Hematopoietic multipotent progenitor cell (in vitro differentiated cells): ENCODE data around the gene SF3B4. TPM values are rescaled to one million over a fixed set of nuclear protein-coding genes. Genes with fewer than 3 reads are reported as not detected.
A peak's percentile ranks its signal among the peaks of the same experiment; 100 is the strongest.
"Not testable (repeated sequence)": the region's sequence is repeated elsewhere in the genome, so short reads cannot be mapped to it uniquely, and the experiment has no call there.

Source experiments
- DNase-seq, 3 donors: peaks; one replicate each; pipeline ENCODE4 v3.0.0-alpha.2; 2011 to 2015; ENCODE audit warnings: low read depth in 2 of 3, low spot score in 2 of 3
- total RNA-seq: library from RNA; depleted of rRNA; stranded (reverse); fragments of >200 nt; gene quantifications from one replicate; pipeline ENCODE4 v1.2.3, GENCODE V29; 2012

The SF3B4 gene, protein sequence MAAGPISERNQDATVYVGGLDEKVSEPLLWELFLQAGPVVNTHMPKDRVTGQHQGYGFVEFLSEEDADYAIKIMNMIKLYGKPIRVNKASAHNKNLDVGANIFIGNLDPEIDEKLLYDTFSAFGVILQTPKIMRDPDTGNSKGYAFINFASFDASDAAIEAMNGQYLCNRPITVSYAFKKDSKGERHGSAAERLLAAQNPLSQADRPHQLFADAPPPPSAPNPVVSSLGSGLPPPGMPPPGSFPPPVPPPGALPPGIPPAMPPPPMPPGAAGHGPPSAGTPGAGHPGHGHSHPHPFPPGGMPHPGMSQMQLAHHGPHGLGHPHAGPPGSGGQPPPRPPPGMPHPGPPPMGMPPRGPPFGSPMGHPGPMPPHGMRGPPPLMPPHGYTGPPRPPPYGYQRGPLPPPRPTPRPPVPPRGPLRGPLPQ
- total RNA-seq = 12.9 TPM

GRCh38 chr1:149927563-149928400 lies at the start of gene SF3B4:
Gene SF3B4 (minus strand): TSS chr1:149927803. CDS start chr1:149927759, 44 bp downstream.
- peak; percentile 86 to 96 (median 96) for DNase-seq

DNA sequence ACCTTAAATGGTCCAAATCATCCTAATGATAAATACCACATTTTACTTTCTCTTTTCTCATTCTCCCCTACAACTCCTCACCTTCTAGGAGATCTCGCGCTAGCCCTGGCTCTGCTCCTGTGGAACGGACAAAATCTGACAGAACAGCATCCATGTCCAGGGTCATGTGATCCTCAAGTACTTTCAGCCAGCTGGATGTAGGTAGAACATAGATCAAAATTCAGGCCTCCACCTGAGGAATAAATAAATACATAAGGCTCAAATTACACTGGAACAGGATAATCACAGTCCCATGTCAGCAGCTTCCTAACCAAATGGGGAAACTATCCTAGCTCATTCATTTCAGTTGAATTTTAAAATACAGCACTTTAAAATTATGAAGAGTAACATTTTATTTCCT lies 49.7 kb upstream of the SF3B4 start:
- no peak for DNase-seq

DNA sequence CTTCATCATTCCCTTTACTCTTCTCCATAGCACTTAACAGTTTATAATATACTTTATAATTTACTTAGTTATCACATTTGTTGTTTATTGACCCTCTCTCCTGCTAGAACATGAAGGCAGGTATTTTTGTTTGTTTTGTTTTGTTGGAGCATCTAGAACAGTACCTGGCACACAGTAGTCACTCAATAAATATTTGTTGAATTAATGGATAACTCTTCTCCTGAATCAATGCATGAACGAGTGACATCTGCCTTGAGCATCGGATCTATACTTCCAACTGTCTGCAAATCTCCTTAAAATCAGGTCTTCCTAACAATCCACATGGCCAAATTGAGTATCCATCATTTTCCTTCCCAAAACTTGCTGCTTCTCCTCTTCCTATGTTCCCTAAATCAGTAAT lies 44.9 kb upstream of the SF3B4 start:
- no peak for DNase-seq

- DNase-seq = no peak
These were observed 40.0 kb upstream of the SF3B4 start for GRCh38 chr1:149967646-149968045.

DNA sequence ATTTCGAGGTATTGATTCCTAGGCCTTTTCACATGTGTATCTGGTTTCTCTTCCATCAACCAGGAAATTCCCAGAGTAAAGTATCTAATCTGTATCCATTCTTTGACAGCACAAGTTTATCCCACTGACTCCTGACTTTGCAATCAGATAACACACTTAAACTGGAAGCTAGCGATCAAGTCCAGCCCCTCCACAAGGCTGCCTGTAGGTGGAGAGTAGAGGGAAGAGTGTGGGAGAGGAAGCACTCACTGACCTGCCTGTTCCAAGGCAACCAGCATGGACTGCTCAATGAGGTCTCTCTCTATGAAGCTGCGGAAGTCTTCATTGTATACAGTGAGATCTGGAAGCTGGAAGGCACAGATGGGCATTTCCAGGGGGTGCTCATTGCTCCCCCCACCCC lies 39.4 kb upstream of the SF3B4 start:
- DNase-seq = no peak

DNA sequence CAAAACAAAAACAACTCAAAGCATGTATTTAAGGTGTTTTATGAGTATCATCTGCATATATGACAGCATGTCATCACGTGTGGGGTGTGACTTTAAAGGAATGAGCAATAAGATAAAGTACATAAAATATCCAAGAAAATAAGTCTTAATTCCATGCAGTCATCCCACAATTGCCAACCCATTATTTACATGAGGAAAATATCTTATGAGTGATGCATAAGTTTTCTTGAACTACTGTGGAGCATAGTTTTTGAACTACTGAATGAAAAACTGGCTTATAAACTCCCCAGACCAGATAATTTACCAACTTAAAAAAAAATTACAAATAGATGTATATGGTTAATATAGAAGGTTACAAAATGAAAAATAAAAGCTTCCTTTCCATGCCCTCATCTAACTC lies 38.8 kb upstream of the SF3B4 start:
- DNase-seq = no peak

DNA sequence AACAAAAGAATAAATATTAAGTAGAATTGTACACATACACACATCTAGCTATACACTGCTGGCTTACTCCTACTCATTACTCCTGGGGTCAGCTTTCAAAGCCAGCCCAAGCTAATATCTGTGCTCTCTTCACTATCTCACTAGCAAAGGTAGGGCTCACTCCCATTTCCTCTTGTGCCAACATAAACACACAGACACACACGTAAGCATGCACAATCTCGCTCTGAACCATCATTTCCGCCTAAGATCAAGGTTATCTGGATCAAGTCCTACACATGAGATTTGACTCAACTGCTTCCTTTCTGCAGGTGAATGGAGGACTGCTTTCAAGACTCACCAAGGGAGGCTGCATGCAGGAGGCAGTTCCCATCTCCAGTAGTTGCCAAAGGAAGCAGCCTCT lies 37.8 kb upstream of the SF3B4 start:
- DNase-seq = no peak

DNA sequence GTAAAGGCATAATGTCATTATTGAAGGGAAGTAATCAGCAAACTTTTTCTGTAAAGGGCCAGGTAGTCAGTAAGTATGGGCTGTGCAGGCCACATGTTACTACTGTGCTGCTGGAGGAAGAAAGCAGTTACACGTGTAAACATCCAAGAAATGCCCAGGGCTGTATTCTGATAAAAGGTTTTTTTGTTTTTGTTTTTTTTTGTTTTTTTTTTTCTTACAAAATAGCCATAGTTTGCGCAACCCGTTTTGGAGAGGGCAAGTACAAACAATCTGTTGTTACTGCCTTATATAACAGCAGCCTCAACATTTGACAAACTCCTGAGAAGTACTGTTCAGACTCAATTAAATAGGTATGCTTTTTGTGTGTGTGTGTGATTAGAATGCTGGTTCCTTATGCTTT lies 35.8 kb upstream of the SF3B4 start:
- DNase-seq = no peak

DNA sequence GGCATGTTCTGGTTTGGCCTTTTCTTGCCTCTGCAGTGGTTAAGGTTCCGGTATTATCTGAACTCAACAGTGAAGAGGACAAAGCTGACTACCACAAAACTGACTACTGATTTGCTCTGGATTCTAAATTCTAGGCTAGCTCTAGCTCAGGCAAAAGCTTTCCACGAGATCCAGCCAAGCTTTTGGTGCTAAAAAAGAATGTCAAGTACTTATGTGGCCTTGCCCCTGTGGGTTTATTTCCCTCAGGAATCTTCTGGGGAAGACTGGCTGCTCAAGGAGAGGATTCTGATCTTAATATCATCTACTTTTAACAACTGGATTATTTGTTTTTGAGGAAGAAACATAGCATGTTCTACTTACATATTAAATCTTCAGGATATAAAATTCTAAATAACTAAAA lies 35.1 kb upstream of the SF3B4 start:
- no peak for DNase-seq

DNA sequence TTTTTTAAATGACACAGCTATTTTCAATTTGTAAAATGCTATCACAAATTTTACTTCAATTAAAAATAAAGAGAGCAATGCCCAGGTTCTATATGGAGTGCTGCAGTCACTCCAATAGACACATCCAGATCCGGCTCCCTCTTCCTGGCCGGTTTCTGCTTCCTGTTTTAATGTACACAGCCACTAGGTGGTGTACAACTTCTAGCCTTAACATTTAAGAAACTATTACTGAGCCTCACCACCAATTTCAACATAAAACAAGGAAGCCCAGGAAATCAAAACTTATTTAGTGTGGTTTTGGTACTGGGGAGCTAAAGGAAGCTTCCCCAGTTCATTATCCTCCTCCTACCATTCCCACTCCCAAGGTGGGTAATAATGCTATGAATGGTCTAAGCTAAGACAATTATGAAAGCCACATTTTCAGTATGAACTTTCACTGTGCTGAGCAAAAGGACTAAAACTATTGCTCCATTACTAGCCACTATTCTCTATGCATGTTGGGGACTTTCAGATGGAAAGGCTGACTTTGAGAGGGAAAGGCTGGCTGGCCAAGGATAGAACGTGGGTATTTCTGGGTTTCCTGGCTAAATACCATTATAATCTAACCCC lies 34.5 kb upstream of the SF3B4 start:
- DNase-seq = peak; percentile 31 to 77 (median 61)

DNA sequence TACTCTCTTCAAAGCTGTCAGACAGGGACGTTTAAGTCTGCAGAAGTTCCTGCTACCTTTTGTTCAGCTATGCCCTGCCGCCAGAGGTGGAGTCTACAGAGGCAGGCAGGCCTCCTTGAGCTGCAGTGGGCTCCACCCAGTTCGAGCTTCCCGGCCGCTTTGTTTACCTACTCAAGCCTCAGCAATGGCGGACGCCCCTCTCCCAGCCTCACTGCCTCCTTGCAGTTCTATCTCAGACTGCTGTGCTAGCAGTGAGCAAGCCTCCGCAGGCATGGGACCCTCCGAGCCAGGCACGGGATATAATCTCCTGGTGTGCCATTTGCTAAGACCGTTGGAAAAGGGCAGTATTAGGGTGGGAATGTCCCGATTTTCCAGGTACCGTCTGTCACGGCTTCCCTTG lies 29.9 kb upstream of the SF3B4 start:
- not testable (repeated sequence) for DNase-seq

DNA sequence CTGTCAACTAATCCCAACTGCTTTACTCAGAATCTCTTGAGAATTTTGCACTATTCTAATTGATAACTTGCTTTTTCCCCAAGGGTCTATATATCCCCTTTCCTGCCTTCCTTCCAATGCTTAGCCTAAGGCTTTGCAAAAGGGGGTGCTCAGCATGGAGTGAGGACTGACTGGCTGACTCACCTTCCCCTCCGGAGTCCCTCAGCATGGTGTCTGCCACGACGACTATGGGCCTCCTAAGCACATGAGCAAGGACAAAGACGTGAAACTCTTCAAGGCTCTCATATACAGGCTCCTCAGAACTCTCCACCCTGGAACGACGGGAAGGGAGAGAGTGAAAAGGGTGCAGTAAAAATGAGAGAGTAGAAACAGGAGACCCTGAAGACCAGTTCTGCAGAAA lies 22.3 kb upstream of the SF3B4 start:
- DNase-seq = no peak

DNA sequence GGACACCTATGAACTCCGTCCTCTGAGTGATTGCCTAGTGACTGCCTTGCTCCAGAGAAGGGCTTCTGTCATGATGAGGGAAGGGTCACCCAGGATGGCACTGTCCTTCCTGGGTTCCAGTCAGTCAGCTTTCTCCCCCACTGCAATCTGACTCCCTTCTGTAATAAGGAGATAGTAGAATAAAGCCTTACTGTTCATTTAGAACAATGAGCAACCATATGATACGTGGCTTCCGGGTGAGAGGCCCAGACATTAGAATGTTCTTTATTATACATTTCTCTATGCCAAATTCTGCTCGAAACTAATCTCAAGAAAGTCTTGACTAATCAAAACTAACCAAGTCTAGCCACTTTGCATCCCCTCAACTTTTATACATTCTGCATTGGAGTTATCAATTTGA lies 17.6 kb upstream of the SF3B4 start:
- no peak for DNase-seq

DNA sequence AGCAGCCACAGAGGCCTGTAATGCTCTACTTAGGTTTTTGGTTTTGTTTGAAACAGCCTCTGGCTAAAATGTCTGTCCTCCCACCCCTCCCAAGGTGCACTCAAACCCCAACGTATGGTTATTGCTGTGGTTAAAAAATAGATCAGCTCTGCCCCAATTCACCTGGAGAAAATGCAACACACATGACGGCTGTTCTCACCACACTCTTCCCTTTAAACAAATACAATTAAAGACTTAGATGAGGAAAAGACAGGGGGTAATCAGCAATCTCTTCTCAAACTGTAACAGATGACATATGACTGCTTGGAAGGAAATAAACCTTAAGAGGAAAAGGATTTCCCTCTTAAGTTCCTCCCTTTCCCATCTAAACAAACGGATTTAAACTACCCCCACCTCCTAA lies 15.3 kb upstream of the SF3B4 start:
- DNase-seq = no peak

DNA sequence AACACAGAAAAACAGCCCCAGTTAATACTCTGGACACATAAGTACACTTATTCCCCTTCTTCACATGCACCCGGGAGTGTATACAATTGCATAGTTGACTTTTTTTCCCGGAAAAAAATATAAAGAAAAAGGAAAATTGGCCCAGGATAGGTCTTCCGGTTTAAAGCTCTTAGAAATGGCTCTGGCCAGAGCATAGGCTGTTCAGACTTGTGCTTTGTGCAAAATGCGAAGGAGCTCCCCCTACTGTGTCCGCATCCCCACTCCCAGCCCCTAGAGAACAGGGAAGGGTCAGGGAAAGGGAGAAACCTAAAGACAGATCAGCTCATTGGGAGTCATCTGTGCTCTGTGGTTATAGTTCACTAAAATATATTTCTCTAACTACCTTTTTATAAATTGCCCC lies 14.6 kb upstream of the SF3B4 start:
- no peak for DNase-seq

- DNase-seq = no peak
These were observed 12.8 kb upstream of the SF3B4 start for GRCh38 chr1:149940427-149940826.

GRCh38 chr1:149938668-149939003 lies 11.0 kb upstream of the SF3B4 start:
- DNase-seq = not testable (repeated sequence)

- DNase-seq = no peak
These were observed 10.2 kb upstream of the SF3B4 start for GRCh38 chr1:149937759-149938158.

DNA sequence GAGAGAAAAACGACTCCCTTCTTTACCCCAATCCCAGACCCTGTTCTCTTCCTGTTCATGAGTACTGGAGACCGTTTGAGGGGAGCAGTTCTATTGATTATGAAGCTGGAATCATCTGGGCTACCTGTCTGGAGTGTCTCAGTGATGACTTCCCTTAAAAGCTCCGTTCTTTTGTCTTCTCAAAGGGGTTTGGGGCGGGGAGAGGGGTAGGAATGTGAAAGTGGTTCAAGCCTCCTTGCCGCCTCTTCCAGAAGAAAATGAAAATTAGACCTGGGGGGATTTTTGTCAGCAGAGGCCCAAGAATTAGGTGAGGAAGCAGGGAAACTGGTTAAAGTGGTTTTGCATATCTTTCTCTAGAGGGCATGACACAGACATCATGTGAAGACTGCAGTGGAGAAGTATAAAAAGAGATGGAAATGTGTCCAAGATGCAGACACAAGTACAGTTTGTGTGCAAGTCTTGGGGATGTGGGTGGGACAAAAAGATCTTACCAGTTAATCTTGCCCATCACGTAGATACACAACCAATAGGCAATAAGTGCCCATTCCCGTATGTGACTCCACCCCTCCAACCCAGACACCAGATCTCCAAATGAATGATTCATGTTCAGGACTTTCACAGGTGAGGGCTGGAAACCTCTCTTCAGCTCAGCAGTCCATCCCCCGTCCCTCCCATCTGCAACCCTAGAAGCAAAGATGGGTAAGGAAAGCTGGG lies 9.5 kb upstream of the SF3B4 start:
- DNase-seq = no peak

DNA sequence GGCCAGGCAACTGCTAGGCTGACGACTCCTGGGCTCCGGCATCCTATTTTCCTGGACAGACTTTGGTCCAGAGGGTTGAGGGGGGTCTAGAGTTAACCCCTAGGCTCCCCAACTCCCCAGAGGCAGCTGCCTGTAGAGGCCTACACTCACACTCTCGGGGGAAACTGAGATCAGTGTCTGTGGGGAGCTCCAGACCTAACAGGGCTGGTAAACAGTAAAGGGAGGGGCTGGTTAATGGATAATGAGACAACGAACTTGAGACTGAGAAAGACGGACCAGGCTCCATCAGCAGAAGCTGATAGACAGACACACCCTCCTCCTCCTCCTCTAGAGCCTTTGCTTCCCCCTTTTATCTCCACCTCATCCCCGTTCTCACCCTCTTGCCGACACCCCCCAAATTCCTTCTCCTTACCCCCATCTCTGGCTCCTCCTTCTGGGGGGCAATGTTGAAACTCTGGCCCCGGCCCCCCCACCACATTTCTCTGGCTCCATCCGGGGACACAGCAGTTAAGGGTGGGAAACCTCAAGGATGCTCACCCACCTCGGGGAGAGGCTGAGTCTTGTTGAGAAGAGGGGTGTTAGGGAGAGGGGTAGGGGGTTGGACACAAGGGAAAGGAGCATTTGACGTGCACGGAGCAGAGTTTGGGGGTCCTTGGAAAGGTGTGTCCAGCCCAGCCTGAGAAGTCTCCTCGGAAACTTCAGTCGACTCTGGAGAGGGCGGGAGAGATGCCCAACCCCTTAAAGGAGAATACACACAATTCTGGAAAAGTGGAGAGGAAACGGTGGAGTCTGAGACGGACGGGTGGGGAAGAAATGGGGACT lies 8.8 kb upstream of the SF3B4 start, which contains the start of gene MTMR11:
TSS of gene MTMR11 (minus strand) at position 710 of the 822 bp plus-strand sequence. CDS start at position 478, 232 bp downstream.
- no peak for DNase-seq
